Esophagus squamous epithelium (tissue), 5 donors: ENCODE results near the gene NCOR2. TPM values are rescaled to one million over a fixed set of nuclear protein-coding genes. Genes with fewer than 3 reads are reported as not detected.

Source experiments
- DNase-seq: peaks from one replicate; lab custom pipeline; 2025; lab: John Stamatoyannopoulos, UW
- H3K27ac ChIP-seq, 4 donors: fragments of 200-600 bp; sonication (generic); one replicate each; pipeline ENCODE4 v1.5.1; 2016 to 2019; ENCODE audit warnings: mild to moderate bottlenecking in 1 of 4
- H3K27me3 ChIP-seq, 4 donors: fragments of 200-600 bp; sonication (generic); 1 replicate in 3 of 4; 2 replicates in 1 of 4; pipeline versions ENCODE4 v1.5.1 to v1.6.0; 2017 to 2021; ENCODE audit warnings: antibody characterized with exemption in 1 of 4
- H3K36me3 ChIP-seq, 3 donors: fragments of 200-600 bp; sonication (generic); one replicate each; pipeline ENCODE4 v1.5.1; 2016 to 2019
- H3K4me1 ChIP-seq, 3 donors: fragments of 200-600 bp; sonication (generic); one replicate each; pipeline ENCODE4 v1.5.1; 2017 to 2019
- H3K4me3 ChIP-seq, 4 donors: fragments of 200-600 bp; sonication (generic); 1 replicate in 3 of 4; 2 replicates in 1 of 4; pipeline ENCODE4 v1.5.1; 2016 to 2019; ENCODE audit warnings: mild to moderate bottlenecking in 2 of 4, moderate library complexity in 1 of 4
- H3K9me3 ChIP-seq, 3 donors: fragments of 200-600 bp; sonication (generic); one replicate each; pipeline ENCODE4 v1.5.1; 2016 to 2019
- CTCF ChIP-seq, 6 experiments: fragments of 450-650 bp in 4 of 6; fragments of 200-600 bp in 2 of 6; sonication (generic) in 2 of 6; IDR thresholded peaks; one replicate each; pipeline ENCODE4 v1.5.1; 2016 to 2019; ENCODE audit warnings: antibody characterized with exemption in 6 of 6, mild to moderate bottlenecking in 4 of 6, moderate library complexity in 4 of 6
- POLR2A ChIP-seq, 4 donors: fragments of 450-650 bp; IDR thresholded peaks; one replicate each; pipeline ENCODE4 v1.6.1; 2017; ENCODE audit warnings: antibody characterized with exemption in 4 of 4, mild to moderate bottlenecking in 4 of 4, moderate library complexity in 3 of 4
- WGBS, 2 donors: methylation state at CpG; one replicate each; pipeline ENCODE4 v1.1.5; 2018; 5-methylcytosine and 5-hydroxymethylcytosine counted together
- intact Hi-C: fragments of 100-400 bp; cut with DNase I; formaldehyde crosslinking; loops from one replicate; pipeline ENCODE4 v1.15.0; 2022
- total RNA-seq, 4 donors: library from RNA; depleted of rRNA; stranded (reverse); fragments of >200 nt; gene quantifications; one replicate each; pipeline ENCODE4 v1.1.0, GENCODE V29; 2016
- donor health status: DM: yes; HTN: yes; CAD: no.

The NCOR2 gene
- total RNA-seq, 4 donors from 2014 or later, result 17.7 to 84.1 (median 45.6) TPM

- no peak for DNase-seq
- intact Hi-C loops, result loop anchor here (10.0 kb wide), 1 partner anchor 115 kb away; no protein-coding TSS in a partner anchor
- WGBS, 2 donors, result 63 to 74% methylated on average over 5 to 6 of the region's 17 CpGs
- no peak for TF ChIP-seq POLR2A (IDR thresholded peaks at IDR 0.05)
- TF ChIP-seq CTCF (IDR thresholded peaks at IDR 0.05), result no peak
- Histone ChIP-seq H3K27me3 (no peaks in the 10 kb centered on the region), H3K4me3 (no peak overlapping the region), H3K9me3 (no peaks in the 10 kb centered on the region), H3K36me3 (no peaks in the 10 kb centered on the region), H3K4me1 (peaks cover 33 to 65% (median 34%) of the 10 kb centered on the region in 3 donors), H3K27ac (peak overlapping the region; percentile 78 to 99 (median 89))
These were observed 2.1 kb upstream of the NCOR2 start for GRCh38 chr12:124569375-124570148.

GRCh38 chr12:124568431-124569374 is 1.3 kb upstream of the NCOR2 start:
- intact Hi-C loops, result no loop called here
- H3K9me3 ChIP-seq, result no peaks in the 10 kb centered on the region
- H3K27me3 ChIP-seq, result no peaks in the 10 kb centered on the region
- no peak for DNase-seq
- peak overlapping the region; percentile 78 to 99 (median 89) for H3K27ac ChIP-seq
- H3K4me1 ChIP-seq, result peaks cover 38 to 67% (median 42%) of the 10 kb centered on the region in 3 donors
- TF ChIP-seq POLR2A (IDR thresholded peaks at IDR 0.05) (no peak), CTCF (IDR thresholded peaks at IDR 0.05) (peak in 2 of 6 experiments; percentile 28 to 35)
- H3K36me3 ChIP-seq, result no peaks in the 10 kb centered on the region
- H3K4me3 ChIP-seq, result peak overlapping the region in 3 of 4 donors; percentile 40 to 97 (median 97)
- WGBS, 2 donors, result 7 to 16% methylated on average over 10 to 16 of the region's 28 CpGs

- Histone ChIP-seq H3K4me3 (peak overlapping the region; percentile 23 to 97 (median 68)), H3K27ac (peak overlapping the region; percentile 78 to 99 (median 89)), H3K36me3 (no peaks in the 10 kb centered on the region), H3K9me3 (no peaks in the 10 kb centered on the region), H3K27me3 (no peaks in the 10 kb centered on the region), H3K4me1 (peaks cover 41 to 70% (median 45%) of the 10 kb centered on the region in 3 donors)
- 1 to 2% methylated on average over 6 to 27 of the region's 50 CpGs for WGBS, 2 donors
- TF ChIP-seq POLR2A (IDR thresholded peaks at IDR 0.05) (no peak), CTCF (IDR thresholded peaks at IDR 0.05) (peak in 1 of 6 experiments; percentile 5)
- peak; percentile 58 for DNase-seq
- intact Hi-C loops, result no loop called here
These were observed 411 bp upstream of the NCOR2 start for GRCh38 chr12:124567673-124568373.

- H3K4me1 ChIP-seq, result peaks cover 42 to 76% (median 52%) of the 10 kb centered on the region in 3 donors
- 0 to 1% methylated on average over 23 to 30 of the region's 56 CpGs for WGBS, 2 donors
- TF ChIP-seq POLR2A (IDR thresholded peaks at IDR 0.05) (peak in 2 of 4 donors; percentile 39 to 72), CTCF (IDR thresholded peaks at IDR 0.05) (no peak)
These were observed 1.0 kb downstream of the NCOR2 start for GRCh38 chr12:124566161-124566996.

More at GRCh38 chr12:124566161-124566996, 1.0 kb downstream of the NCOR2 start:
- H3K27me3 ChIP-seq, result no peaks in the 10 kb centered on the region
- DNase-seq, result no peak
- H3K27ac ChIP-seq, result peak overlapping the region; percentile 95 to 99 (median 98)
- no peaks in the 10 kb centered on the region for H3K36me3 ChIP-seq
- no peaks in the 10 kb centered on the region for H3K9me3 ChIP-seq
- intact Hi-C loops, result no loop called here
- peak overlapping the region; percentile 70 to 98 (median 97) for H3K4me3 ChIP-seq
